Measurements from ENCODE around the gene COBL. TPM values are rescaled to one million over a fixed set of nuclear protein-coding genes. Genes with fewer than 3 reads are reported as not detected.

Gene COBL
- total and polyA plus RNA-seq, 9 of the 15 experiments (the other 6 are each of a cell fraction or from before 2014, with no cell fraction given): 0.01 to 2.4 (median 0.09) TPM; not detected in 3

DNA sequence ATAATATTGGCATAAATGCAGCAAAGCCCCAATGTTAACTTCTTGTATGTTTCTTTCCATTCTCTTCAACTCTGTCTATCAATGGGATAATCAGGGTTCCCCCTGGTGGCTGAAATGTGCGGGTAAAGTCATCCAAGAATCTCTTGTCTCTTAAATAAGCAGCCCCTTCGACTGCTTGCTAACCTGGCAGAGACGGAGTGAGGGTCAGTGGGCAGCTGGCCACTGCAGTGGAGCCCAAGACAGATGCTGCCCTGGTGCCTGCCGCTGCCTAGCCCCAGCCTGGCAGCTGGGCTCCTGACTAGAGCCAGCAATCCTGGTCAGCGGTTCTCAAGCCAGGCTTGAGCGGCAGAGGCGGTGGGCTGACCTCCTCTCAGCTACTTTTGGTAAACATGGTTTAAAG, 248.9 kb downstream of the COBL start (continued):
- TF ChIP-seq, protein P1, sequence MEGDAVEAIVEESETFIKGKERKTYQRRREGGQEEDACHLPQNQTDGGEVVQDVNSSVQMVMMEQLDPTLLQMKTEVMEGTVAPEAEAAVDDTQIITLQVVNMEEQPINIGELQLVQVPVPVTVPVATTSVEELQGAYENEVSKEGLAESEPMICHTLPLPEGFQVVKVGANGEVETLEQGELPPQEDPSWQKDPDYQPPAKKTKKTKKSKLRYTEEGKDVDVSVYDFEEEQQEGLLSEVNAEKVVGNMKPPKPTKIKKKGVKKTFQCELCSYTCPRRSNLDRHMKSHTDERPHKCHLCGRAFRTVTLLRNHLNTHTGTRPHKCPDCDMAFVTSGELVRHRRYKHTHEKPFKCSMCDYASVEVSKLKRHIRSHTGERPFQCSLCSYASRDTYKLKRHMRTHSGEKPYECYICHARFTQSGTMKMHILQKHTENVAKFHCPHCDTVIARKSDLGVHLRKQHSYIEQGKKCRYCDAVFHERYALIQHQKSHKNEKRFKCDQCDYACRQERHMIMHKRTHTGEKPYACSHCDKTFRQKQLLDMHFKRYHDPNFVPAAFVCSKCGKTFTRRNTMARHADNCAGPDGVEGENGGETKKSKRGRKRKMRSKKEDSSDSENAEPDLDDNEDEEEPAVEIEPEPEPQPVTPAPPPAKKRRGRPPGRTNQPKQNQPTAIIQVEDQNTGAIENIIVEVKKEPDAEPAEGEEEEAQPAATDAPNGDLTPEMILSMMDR (IDR thresholded peaks at IDR 0.05 in 2 of 3, conservative IDR thresholded peaks at IDR 0.05 in 1 of 3; ENCODE audit: insufficient read depth in 2 of 3, low read depth in 1 of 3, low read length in 3 of 3): peak; percentile 45 to 69 (median 60); a peak in 5 of 6 replicates
- TF ChIP-seq PHF20 (IDR thresholded peaks at IDR 0.05; ENCODE audit: partially characterized antibody): no peak
- TF ChIP-seq, protein P2, sequence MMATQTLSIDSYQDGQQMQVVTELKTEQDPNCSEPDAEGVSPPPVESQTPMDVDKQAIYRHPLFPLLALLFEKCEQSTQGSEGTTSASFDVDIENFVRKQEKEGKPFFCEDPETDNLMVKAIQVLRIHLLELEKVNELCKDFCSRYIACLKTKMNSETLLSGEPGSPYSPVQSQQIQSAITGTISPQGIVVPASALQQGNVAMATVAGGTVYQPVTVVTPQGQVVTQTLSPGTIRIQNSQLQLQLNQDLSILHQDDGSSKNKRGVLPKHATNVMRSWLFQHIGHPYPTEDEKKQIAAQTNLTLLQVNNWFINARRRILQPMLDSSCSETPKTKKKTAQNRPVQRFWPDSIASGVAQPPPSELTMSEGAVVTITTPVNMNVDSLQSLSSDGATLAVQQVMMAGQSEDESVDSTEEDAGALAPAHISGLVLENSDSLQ (IDR thresholded peaks at IDR 0.05): no peak
- TF ChIP-seq SIRT6 (IDR thresholded peaks at IDR 0.05; ENCODE audit: low read depth, low read length): no peak
- no peak for TF ChIP-seq CHCHD3 (CRISPR knock-in tag; IDR thresholded peaks at IDR 0.05)

DNA sequence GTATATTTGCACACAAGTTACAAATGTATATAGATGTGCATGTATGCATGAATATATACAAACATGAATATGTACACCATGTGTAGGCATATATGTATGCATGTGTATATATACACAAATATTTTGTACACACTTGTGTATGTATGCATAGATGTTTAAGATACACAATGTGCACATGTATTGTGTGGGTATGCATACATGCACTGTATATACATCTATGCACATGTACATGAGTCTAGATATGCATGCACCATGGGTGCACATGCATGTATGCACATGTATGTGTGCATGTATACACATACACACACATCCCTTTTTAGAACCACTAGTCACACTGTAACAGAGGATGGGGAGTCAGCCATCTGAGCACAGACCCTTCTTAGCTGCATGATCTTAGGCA, 249.4 kb downstream of the COBL start:
- no peak overlapping the region for H3K4me2 ChIP-seq (ENCODE audit: insufficient read depth, low read length)
- ChIA-PET POLR2A (no interaction called here), CTCF (ENCODE audit: low intra/inter-chr PET ratio) (interaction anchor here (0.7 to 1.4 kb wide), 3 partner anchors 128 to 975 kb away, joined by 3 to 9 read pairs (median 3); no protein-coding TSS in a partner anchor)
- no peak overlapping the region for H3K9ac ChIP-seq (ENCODE audit: insufficient read depth in 1 of 2, low read depth in 2 of 2, low read length in 2 of 2)
- H3K79me2 ChIP-seq (ENCODE audit: control insufficient read depth, insufficient read depth, low read length): no peaks in the 10 kb centered on the region
- no TSS peak for BruUV-seq (replicated peaks)
- H3K9me1 ChIP-seq (ENCODE audit: control insufficient read depth, insufficient read depth, low read length): no peaks in the 10 kb centered on the region
- FAIRE-seq (no peak), DNase-seq (ENCODE audit: extremely low read depth in 1 of 4, low spot score in 3 of 4) (no peak), ATAC-seq (no peak)
- H3K4me1 ChIP-seq (replicated peaks in 1 of 2; ENCODE audit: control insufficient read depth in 2 of 2, insufficient read depth in 2 of 2, low read length in 2 of 2): no peaks in the 10 kb centered on the region
- no peaks in the 10 kb centered on the region for H3K36me3 ChIP-seq (ENCODE audit: control insufficient read depth, insufficient read depth, low read length)
- no peak overlapping the region for H3K27ac ChIP-seq (ENCODE audit: extremely low read depth, low read depth, low read length)
- no peak overlapping the region for H2AFZ ChIP-seq (ENCODE audit: low read depth, low read length)
- peaks cover 0 to 22% of the 10 kb centered on the region in 2 experiments; a peak in 3 of 5 replicates for H3K27me3 ChIP-seq (ENCODE audit: control insufficient read depth in 2 of 2, insufficient read depth in 2 of 2, low read length in 2 of 2)
- H3K9me3 ChIP-seq (replicated peaks; ENCODE audit: control insufficient read depth, insufficient read depth, low read depth, low read length): no peaks in the 10 kb centered on the region
- intact Hi-C loops (cut with micrococcal nuclease): loop anchor here (2.0 kb wide), 1 partner anchor 598 kb away; no protein-coding TSS in a partner anchor
- H4K20me1 ChIP-seq (replicated peaks; ENCODE audit: control insufficient read depth, insufficient read depth, low read length): no peaks in the 10 kb centered on the region
- in situ Hi-C loops (cut with MboI): no loop called here
- no peak overlapping the region for H3K4me3 ChIP-seq
- TF ChIP-seq NONO (IDR thresholded peaks at IDR 0.05; ENCODE audit: low read depth in 2 of 2, low read length in 1 of 2) (no peak), EWSR1 (IDR thresholded peaks at IDR 0.05; ENCODE audit: borderline replicate concordance, low read depth, partially characterized antibody) (no peak)
- TF ChIP-seq, protein P3, sequence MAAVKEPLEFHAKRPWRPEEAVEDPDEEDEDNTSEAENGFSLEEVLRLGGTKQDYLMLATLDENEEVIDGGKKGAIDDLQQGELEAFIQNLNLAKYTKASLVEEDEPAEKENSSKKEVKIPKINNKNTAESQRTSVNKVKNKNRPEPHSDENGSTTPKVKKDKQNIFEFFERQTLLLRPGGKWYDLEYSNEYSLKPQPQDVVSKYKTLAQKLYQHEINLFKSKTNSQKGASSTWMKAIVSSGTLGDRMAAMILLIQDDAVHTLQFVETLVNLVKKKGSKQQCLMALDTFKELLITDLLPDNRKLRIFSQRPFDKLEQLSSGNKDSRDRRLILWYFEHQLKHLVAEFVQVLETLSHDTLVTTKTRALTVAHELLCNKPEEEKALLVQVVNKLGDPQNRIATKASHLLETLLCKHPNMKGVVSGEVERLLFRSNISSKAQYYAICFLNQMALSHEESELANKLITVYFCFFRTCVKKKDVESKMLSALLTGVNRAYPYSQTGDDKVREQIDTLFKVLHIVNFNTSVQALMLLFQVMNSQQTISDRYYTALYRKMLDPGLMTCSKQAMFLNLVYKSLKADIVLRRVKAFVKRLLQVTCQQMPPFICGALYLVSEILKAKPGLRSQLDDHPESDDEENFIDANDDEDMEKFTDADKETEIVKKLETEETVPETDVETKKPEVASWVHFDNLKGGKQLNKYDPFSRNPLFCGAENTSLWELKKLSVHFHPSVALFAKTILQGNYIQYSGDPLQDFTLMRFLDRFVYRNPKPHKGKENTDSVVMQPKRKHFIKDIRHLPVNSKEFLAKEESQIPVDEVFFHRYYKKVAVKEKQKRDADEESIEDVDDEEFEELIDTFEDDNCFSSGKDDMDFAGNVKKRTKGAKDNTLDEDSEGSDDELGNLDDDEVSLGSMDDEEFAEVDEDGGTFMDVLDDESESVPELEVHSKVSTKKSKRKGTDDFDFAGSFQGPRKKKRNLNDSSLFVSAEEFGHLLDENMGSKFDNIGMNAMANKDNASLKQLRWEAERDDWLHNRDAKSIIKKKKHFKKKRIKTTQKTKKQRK (IDR thresholded peaks at IDR 0.05; ENCODE audit: borderline replicate concordance, low read depth, low read length): no peak
- TF ChIP-seq, protein P4, sequence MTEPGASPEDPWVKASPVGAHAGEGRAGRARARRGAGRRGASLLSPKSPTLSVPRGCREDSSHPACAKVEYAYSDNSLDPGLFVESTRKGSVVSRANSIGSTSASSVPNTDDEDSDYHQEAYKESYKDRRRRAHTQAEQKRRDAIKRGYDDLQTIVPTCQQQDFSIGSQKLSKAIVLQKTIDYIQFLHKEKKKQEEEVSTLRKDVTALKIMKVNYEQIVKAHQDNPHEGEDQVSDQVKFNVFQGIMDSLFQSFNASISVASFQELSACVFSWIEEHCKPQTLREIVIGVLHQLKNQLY (CRISPR knock-in tag; conservative IDR thresholded peaks at IDR 0.05): no peak
